GM19455 (cell line): ENCODE data around the gene ABLIM1.

Experiments
- ATAC-seq: cut with Tn5 transposase; IDR thresholded peaks from one replicate; pipeline ENCODE4 v1.9.1; 2021; ENCODE audit not compliant: unreplicated experiment

The ABLIM1 gene

DNA sequence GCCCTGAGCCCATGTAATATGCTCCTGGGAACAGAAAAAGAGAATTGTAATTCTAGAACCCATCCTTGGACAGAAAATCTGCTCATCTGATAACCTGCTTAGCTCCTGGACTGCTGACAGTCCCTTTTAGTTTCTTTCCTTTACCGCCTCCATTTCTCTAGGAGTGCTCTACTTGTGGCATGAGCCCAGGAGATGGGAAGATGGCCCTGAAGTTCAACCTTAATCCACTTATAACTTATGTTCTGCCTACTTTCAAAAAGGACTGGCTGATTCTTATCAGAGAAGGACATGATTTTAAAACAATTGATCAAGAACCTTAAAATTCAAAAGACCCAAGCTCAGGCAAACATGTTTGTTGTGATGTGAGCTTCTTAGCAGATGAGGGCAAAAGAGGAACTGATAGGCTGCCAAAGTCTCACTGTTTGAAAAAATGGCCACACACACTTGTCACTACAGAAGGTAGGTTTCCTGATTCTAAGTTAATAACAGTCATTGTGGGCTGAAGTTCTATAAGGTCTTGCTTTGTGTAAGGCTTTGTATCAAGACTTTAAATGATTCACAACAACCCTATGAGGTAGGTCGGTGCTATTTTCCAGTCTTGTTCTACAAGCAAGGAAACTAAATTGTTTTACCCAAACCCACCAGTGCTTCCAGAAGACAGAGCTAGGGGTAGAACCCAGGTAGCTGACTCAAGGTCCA lies 159.5 kb downstream of the ABLIM1 start:
- ATAC-seq: peak; percentile 53

DNA sequence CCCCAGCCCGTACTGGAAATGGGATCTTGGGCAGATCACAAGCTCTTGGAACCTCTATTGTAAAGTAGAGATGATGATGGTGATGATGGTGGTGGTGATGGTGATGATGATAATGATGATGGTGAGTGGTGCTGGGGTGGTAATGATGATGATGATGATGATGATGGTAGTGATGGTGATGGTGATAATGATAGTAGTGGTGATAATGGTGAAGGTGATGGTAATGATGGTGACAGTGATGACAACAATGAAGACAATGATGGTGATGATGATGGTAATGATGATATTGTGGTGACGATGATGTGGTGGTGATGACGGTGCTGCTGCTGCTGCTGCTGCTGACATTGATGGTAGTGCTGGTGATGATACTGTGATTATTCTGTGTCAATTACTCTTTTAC lies 162.8 kb downstream of the ABLIM1 start:
- ATAC-seq: no peak

DNA sequence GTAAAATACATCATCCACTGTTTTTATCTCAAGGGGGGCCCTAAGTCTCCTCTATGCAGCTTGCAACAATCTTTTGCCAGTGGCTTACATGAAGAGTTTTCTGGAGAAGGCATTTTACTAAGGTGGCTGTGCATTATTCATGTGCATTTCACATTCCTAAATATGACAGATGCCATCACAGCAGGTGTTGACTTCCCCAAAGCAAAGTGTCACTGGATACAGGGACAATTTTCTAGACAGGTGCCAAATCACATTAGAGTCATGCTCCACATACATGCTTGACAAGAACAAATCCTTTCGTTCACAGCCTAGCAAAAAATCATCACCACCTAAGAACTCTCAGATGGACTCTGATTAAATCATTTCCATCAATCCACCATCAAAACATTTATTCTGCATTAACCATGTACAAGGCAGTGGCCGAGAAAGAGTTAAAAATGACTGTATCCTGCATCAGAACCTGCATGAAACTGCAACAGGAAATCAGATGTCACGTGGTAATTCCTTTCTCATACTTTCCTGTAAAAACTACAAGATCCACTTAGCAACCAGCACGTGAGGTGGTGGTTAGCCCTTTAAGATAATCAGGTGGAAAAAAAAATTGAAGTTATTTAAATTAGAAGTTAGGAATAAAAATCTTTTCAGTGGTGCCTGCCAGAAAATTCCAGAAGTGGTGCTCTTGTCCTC lies 165.6 kb downstream of the ABLIM1 start:
- ATAC-seq: no peak

DNA sequence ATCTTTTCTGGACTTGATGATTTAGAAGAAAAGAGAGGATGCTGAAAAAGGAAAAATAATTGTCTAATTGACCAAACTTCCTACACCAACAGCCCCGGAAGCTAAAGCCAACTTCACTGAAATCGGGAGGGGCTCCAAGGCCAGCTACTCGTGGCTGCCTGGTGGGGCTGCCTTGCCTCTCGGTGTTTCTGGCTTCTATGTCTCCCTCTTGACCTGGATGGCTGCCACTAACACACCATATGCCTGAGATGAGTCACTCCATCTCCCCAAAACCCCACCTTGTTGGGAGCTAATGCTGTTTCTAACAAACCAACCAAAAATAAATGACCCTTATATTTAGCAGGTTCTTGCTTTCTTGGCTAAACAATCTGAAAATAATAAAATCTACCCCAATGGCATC lies 166.1 kb downstream of the ABLIM1 start:
- ATAC-seq: no peak

DNA sequence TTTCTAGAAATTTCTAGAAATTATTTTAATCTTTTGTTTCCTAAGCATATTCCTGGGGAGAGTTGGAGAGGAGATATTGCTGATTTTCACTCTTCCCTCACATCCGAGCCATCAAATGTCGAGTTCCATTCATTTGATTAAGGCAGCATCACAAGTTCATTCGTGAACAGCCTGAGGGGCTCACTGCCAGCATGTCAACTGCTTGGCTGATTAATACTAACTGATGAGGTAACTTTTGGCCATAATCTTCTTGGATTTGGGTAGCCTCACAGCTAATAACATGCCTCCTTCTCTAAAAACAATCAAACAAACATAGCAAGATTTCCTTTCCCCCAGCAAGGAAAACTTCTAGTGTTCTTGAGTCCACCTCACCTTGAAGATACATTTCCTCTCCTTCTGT lies 166.7 kb downstream of the ABLIM1 start:
- ATAC-seq: no peak

DNA sequence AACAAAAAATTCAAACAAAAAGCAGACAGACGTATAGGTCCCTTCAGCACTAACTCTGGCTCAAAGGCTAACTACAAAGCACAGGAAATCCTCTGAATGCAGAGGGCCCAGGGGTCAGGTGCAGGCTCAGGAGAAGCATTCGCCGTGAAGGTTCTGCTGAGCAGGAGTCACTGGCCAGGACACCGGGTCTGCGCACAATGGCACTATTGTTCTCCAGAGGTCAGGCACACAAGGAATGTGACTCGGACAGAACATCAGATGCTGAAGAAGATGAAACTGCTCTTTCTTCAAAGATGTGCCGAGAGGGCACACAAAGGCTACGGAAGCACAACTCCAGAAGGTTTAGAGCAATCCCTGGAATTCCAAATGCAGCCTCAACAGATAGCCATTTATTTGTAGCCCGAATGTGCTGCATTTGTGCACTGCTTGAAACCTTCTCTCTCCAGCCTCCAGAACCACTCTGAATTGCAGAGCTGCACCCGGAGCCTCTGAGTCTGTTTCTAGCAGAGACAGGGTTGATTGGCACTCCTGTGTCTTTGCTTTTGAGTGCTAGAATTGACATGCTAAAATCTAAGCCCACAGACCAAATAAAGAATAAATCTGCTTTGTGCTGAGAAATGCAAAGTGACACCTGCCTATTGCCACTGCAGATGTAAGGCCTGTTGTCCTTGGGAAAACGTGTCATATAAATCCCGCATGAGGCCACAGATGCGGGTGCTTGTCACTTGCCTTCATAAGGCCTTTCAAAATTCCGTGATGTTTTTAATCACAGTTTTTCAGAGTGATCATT lies 168.4 kb downstream of the ABLIM1 start:
- ATAC-seq: no peak

DNA sequence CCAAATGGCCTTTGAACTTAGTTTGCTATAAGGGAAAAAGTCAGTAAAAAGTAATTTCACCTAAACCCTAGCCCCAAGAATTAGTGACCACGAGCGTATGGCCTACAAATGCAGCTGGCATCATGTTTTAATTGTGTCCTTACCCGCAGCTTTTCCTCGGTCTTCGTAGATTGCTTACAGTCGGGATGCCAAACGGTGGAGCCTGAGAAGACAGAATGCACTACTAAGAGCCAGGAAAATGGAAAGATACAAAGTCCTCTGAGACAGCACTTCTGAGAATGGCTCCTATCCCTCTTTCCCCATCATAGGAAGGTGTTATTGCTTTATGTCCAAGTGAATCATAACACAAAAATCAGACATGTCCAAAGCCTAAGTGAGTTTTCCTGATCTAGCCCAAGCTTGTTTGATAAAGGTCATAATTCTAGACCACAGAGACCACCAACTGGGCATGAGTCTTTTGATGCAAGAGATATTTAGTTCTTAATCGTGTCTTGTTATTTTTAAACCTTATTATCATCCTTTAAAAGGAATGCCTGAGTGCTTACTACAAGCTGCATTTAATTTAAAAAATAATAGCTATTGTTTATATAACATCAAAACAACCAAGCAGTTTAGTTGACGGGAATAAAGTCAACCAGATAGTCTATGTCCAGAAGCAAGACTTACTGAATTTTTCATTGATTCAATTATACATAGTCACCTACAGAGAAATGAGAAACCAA lies 170.1 kb downstream of the ABLIM1 start:
- no peak for ATAC-seq

DNA sequence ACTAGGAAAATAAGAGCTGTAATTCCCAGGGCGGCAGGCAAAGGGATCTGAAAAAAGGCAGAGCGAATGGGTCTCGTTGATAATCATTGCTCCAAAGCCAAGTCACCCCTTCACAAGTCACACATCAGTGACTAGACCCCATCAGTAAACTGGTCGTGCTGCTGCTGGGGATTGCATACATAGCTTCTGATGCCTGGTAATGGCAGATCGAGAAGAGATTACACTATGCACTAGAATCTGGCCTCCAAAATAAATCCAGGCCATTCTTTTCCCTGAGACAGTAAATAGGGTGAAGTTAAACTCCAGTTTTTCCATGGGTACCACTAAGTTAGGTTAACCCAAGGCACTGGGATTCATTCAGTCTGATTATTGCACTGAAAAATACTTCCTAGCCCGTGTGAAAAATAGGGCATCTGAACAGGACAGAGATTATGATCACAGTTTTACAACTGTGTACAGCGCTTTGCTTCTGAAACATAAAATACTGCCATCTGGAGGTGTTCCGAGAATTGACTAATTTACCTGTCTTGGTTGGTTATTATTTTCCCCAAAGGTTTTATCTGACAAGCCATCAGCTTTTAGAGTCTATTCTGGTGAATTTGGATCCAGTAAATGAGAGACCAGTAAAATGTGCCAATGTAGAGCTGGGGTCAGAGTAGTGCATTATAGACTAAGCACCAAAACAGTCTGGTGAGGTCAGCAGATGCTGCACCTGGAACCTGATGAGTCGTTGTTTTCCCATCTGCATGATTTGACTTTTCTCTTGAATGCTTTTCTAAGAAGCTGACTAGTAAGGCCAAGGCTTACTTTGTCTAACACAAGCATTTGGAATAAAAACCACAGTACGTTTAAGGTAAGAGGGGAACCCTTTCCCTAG lies 170.9 kb downstream of the ABLIM1 start:
- no peak for ATAC-seq

DNA sequence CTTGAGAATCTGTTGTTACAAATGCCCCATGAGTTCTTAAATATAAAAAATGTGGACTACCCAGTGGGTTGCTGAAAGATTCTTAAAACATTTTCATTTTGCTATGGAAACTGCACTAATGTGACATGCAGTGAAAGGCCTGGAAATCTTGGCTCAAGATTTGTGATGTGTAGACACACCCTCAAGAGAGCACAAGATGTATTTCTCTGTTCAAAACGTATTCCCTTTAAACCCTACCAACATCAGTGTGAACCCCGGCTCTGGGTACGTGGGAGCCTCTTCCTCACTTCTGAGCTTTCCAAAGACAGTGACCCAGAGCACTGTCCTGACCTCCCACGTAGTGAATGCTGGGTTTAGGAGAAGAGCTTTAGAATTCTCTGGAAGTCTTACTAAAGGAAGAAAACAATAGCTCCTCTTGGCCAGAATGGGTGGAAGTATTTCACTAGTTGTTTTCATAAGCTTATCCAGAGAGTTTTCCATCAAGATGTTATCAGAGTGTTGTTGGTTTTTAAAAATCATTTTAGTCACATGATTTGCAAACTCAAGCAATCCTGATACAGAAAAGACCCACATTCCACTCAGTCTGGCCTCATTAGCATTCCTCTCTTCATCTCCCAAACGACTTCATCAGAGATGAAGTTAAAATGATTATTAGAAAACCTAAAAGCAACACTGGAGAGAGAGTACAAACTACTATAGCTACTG lies 172.2 kb downstream of the ABLIM1 start:
- ATAC-seq: no peak

DNA sequence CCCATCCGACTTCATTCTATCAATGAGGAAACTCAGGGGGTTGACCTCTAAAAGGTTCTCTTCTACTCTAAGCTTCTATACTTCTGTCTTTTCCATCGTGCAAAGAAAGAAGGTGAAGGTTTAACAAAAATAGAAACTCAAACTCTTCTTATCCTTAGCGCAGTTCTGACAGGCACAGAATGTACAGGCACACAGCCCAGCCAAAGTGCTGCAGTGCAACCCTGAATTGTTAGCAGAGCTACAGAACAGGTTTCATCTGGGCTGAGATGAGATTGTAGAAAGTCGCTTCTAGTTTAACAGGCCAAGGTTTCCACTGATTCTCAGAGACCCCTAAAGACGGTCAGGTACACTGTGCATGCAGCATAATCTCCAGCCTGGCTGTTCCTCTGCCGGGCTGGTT lies 174.5 kb downstream of the ABLIM1 start:
- no peak for ATAC-seq

DNA sequence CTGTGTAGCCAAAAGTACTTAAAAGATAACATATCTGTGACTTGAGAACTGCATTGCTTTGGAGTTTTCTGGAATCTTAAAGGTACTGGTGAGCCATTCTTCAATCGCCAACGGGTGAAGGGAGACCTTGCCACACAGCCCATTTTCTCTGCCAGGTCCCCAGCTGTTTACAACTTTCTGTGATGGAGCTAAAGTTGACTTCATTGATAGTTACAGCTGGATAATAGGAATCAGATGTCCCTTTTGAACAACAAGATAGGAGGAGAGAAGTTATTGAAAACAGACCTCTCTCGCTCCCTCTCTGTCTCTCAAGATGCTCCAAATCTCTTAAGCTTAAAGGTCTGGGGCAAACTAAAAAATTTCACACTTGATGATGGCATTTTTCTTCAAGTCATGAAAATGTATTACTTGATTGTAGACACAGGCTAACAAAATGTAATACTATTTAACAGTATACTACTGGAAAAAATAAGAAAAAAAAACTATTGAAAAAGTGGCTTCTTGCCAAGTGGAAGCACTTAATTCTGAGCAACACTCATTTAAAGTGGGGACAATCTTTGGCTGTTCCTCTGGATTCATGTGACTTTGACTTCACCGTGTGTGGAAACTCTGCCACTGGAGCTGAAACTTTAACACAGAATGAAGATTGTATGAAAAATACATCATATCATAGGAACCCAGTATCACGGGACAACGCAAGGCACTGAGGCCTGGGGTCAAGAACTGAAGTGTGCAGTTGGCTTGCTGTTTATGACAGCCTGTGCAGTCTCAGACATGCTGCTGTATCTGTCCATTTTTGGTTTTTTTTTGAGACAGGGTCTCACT lies 175.4 kb downstream of the ABLIM1 start:
- no peak for ATAC-seq

DNA sequence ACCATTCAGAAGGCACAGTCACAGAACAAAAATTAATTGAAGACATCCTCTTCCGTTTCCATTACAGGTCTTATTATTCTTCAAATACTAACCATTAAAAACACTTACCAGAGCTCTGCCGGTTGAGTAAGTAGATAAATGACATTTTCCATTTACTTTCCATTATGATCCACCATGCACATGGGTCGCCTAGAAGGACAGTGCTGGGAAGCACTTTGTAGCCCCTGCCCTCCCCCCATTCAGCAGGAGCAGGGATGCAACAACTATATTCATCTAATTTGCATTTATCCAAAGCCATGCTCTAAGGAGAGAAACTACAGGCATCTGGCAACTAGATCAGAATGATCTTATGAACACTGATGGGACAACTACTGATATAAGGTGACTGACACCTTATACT lies 177.0 kb downstream of the ABLIM1 start:
- ATAC-seq: no peak

DNA sequence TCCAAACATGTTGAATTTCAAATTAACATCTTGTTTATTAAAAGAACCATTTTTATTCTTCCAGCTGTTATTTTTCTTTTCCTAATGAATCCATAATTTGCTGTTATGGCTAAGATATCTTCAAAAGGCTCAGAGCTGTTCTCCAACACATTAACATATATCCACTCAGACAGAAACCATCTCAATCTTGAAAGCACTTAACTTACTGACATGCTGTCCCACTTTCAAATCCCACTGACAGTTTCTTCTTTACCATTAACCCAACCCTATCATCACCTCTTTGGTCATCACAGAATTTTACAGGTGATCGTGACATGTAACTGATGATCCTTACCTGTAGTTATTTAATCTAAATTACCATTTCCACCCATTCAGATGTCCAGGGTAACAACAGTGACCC lies 178.2 kb downstream of the ABLIM1 start:
- ATAC-seq: no peak

DNA sequence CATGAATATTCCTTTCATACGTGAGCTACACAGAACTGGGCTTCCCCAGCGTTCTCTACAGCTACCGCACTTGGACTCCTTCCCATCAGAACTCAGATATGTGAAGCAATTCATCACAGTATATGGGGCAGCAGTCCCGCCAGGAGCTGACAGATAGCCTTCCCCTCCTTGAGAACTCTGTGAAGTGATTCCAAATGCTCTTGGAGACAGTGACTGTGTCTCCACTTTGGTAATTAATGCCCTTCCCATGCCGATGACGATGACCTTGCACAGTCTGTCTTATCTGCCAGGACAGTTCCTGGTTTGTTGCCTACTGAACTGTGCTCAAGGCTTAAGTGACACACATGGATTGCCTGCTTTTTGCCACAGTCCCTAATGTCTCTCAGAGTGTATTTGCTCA lies 178.8 kb downstream of the ABLIM1 start:
- no peak for ATAC-seq

DNA sequence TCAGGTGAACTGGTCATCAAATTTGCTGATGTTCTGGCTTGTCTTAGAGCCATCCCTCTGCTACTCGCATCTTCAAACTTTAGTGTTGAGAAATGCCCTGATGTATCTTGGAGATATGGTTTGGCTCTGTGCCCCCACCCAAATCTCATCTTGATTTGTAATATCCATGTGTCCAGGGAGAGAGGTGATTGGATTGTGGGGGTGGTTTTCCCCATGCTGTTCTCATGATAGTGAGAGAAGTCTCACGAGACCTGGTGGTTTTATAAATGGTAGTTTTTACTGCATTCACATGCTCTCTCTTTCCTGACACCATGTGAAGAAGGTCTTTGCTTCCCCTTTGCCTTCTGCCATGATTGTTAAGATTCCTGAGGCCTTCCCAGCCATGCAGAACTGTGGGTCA lies 179.8 kb downstream of the ABLIM1 start:
- no peak for ATAC-seq

DNA sequence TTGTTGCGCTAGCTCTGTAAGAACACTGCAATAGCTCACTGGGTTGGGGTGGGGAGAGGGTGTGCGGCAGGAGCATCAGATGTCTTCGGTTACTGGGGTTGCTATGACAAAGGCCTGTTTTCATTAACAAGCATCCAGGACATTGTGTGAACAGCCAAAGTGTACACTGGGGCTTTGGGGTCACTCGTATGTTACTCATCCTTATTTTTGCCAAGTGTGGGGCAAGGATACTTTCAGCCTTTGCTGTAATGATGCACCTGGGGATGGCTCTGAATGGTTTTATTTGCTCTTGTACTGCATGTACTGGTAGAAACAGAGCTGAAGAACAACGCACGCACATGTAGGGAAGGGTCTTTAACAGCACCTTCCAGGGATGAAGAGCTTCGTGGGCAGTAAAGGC lies 180.8 kb downstream of the ABLIM1 start:
- no peak for ATAC-seq

DNA sequence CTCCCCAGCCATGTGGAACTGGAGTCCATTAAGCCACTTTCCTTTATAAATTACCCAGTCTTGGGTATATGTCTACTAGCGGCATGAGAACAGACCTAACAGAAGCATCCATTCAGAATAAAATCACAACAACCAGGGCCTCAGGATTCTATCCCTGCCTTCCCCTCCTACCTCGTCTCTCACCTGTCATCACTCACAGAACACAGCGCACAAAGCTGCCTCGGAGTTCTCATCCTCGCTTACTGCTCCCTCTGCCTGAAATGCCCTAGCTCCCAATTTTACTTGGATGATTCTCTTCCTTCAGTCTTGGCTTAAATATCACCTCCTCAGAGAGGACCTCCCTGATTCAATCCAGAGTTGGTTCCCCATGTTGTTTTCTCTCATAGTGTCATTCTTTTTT lies 183.1 kb downstream of the ABLIM1 start:
- ATAC-seq: no peak

DNA sequence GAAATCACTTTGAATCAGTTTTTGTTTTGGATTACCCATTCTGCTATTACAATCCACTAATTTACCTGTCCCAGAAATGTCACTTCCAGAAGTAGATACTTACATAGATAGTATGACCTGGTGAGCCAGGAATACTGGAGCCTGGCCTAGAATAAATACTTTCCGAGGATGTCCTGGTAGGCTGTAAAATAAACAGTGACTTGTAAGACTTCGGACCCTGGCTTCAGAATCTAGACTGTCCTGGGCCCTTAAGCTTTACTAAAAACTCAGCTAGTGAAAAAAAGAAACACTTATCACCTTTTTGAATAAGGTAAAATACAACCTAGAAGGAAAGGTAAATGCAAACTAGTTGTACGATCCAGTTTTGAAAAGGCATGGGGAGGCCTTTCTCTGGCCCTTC lies 184.3 kb downstream of the ABLIM1 start:
- no peak for ATAC-seq

DNA sequence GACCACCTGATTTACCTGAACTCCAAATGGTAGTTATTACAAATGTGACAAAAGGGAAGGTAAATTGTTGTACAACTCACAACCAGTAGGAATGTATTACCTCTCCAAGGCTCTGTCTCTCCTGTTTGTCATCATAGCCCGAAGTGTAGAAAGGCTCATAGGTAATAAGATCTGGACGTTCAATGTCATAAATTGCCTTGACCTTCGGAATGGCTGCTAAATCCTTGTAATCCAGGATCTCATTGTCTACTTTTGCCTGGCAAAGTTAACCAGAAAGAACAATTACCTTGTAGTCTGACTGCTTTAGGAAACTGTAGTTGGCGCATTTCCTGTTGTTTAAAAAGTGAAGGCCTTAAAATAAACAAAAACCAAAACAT lies 185.2 kb downstream of the ABLIM1 start:
- no peak for ATAC-seq
